Activated CD4-positive, CD25-positive, alpha-beta regulatory T cell treated with anti-CD3 and anti-CD28 coated beads, Interleukin-2, amount 50 U/mL, for 16 hours (primary cell): Measurements from ENCODE around the gene ALG11.

Experiments used
- DNase-seq: peaks from one replicate; pipeline ENCODE4 v3.0.0-alpha.2; 2020; ENCODE audit warnings: low read depth, low spot score

Gene ALG11

GRCh38 chr13:51997186-51997585 is 15.0 kb upstream of the ALG11 start:
- no peak for DNase-seq

- DNase-seq: no peak
Measured at GRCh38 chr13:51997641-51998330, 14.4 kb upstream of the ALG11 start.

DNA sequence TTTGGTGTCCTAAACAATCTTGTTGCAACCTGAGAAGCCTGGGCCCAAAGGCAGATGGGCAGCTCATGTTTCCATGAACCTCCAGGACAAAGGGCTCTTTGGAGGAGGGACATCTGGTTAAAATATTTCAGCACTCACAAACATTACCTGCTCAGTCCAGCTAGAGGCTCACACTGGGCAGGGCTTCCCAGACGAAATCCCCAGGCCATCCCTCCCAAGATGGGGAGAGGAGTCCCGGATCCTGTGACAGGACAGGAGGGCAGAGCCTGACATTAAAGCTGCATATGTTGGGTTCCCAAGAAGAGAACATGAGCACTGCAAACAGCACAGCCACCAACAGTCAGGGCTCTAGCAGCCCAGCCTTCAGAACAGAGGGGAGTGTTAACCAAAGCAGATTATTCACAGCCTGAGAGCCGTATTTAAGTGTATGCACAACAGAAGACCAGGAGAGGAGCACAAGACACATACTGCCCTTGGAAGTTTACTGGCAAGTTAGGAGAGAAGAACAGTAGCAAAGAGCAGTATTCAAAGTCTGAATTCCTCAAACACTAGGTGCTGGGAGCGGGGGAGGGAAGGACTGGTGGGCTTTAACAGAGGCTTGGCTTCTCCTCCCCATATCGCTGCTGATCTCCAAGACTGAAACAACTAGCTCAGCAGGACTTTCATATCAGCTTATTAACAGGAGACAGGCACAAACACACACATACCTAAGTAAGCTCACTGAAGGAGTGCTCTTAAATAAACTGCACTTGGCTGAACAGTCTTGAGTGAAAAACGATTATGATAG is 13.3 kb upstream of the ALG11 start:
- no peak for DNase-seq

DNA sequence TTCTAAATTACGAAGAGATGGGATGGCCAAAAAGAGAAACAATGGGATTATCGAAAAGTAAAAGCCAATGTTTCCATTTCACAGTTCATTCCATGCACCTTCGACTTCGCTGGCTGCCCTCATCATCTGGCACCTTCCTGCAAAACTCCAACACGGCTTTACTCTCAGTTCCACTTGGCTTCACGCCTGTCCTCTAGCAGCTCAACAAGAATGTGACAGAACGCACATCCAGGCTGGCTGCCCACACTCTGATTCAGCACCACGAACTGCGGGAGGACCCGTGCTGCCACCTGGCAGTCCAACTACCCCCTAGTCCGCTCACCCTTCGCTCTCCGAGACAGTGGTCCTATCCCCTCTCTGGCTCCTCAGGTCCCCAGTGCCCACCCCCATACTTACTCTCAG is 12.7 kb upstream of the ALG11 start:
- DNase-seq: no peak

GRCh38 chr13:51999921-52000320 is 12.3 kb upstream of the ALG11 start:
- DNase-seq: no peak

DNA sequence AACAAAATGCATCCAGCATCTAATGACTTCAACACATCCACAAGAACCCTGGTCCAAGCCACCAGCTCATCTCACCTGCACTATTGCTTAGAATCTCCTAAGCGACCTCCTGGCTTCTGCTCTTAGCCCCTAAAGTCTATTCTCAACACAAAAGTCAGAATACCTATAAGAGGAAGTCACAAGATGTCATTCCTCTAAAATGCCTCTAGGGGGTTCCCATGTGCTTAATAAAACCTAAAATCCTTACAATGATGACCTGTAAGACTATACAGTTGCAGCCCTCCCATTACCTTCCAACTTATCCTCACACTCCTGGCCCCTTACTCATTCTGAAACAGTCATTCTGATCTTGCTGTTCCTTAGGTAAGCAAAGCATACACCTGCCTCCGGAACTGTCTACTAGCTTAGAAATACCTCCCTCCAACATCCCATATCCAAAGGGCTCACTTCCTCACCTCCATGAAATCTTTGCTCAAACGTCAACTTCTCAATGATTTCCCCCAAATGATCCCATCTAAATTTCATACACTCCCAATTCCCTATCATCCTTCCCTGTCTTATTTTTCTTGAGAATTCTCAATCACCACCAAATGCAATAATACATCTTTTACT is 11.0 kb upstream of the ALG11 start:
- DNase-seq: no peak

GRCh38 chr13:52002361-52002760 is 9.8 kb upstream of the ALG11 start:
- no peak for DNase-seq

GRCh38 chr13:52003541-52003940 is 8.7 kb upstream of the ALG11 start:
- no peak for DNase-seq

GRCh38 chr13:52004511-52005170 is 7.6 kb upstream of the ALG11 start:
- DNase-seq: no peak

DNA sequence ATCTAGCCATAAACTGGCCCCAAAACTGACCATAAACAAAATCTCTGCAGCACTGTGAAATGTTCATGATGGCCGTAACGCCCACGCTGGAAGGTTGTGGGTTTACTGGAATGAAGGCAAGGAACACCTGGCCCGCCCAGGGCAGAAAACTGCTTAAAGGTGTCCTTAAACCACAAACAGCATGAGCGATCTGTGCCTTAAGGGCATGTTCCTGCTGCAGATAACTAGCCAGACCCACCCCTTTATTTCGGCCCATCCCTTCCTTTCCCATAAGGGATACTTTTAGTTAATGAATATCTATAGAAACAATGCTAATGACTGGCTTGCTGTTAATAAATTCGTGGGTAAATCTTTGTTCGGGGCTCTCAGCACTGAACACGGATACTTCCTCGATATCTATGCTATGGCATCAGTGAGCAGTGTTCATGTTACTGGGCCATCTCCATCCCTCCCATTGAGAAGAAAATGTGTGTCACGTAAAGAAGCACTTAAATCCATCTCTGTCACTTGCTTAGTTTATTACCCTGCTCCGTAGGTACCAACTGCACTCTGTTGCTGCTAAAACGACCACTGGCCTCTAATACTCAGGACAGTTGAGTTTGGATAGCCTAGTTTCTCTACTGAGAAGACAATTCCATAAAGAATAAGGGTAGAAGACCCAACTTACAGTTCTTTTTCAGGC is 6.2 kb upstream of the ALG11 start:
- DNase-seq: no peak

DNA sequence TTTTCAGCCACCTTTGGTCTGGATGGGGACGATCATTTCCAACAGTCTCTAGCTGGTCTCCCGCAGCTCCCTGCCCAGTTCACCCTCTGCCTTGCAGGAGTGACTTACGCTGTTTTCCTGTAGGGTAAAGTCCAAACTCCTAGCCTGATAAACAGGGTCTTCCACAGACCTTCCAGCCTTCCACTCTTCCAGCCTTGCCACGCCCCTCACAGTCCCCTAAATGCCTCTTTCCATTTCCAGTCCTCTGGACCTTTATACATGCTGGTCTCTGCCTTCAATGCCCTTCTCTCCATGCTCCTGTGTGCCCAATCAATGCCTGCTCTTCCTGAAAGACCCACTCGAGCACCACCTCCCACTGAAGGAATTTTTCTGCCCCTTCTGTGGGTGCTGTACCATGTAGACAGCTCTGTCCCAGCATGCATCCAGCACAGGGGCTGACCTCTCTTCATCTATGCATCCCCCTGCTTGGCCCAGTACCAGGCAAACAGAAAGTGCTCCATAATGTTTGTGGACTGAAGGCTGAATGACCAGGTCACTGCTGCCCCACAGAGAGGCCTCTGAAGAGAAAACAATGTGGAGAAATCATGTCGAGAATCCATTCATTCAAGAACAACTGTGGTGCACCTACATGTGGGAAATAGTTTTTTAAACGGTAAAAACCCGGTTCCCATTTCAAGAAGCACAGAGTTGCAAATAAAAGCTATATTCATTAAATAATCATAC is 5.5 kb upstream of the ALG11 start:
- DNase-seq: no peak

DNA sequence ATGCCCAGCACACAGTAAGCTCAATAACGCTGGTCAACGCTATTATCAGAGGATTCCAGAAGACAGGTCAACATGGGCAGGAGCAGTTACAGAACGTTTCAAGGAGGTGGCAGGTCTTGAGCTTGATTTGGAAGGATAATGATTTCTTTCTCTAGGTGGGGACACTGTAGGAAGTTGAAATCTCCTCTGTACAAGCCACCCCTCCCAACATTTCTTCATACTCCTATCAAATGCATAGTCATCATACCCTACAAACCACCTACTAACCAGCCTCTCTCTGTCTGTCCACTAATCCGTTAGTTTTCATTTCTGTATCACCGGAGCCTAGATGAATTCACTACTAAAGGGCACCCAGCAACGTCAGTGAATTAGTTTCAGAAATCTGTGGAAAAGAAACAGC is 2.3 kb upstream of the ALG11 start:
- DNase-seq: no peak

DNA sequence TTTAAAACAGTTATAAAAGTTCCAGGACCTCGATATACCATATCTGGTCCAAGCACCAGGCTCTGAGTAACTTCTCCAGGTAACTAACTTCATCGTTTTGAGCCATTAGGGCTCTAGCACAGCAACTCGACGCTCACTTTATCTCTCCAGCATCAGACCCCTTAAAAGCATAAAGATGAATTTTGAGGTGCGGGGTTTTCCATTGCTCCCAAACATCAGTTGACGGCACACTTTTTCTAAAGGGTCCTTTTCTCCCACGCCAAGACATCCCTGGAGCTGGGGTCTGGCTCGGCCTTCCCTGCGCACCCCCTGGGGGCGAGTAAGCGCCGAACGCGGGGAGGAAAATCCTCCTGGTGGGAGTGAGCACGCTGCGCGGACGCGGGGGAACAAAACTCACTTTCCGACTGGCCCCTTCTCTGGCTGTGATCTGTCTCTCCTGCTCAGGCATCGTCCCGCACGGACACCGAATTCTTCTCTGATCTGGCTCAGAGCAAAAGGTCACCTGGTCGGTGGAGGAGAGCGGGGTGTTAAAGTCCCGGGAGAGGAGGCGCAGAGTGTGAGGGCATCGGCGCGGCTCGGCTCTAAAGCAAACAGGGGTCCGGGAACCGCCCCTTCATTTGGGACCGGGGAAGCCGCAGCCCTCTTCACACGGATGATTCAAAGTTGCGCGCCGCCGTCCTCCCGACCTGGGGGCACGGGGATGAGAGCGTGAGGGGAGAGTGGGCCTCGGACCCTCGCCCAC is 1.1 kb upstream of the ALG11 start, which contains the start of gene ATP7B:
ATP7B (minus strand) TSS at position 561 of the 742 bp plus-strand sequence; CDS start at position 448, 113 bp downstream.
- no peak for DNase-seq

DNA sequence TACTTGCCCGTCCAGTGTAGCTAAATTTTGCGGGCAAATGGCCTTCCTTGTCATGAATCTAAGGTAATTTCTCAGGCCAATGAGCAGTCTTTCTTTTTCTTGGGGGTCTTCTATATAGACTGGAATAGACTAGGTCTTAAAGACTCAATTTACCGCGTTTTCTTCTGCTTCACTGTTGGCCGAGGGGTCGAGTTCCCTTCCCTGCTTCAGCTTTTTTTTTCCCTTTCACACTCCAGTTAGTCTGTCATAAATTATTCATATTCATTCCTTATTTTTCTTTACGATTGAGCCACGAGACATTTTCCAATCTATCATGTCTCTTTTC is 276 bp downstream of the ALG11 start:
- no peak for DNase-seq

GRCh38 chr13:52016296-52016695 is 4.1 kb downstream of the ALG11 start:
- DNase-seq: no peak

DNA sequence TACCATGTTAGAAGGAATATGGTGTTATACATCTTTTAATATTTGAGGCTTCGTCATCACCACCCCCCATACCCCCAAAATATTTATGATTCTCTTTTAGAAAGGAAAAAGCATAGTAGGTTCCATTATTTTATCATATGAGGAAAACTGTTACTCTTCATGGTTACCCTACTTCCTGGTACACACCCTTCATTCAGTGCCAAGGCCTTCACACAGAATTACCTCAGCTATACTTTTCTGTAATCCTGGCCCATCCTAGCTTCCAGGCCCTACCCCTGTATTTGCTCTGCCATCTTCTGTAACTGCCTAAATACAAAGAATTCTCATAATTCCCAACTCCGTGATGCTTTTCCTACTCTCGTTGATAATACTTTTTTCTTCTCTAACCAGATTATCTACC is 8.0 kb downstream of the ALG11 start:
- no peak for DNase-seq

- no peak for DNase-seq
Measured at GRCh38 chr13:52022356-52022755, 10.2 kb downstream of the ALG11 start.

- DNase-seq: no peak
Measured at GRCh38 chr13:52024481-52024880, 12.3 kb downstream of the ALG11 start, which contains the start of gene UTP14C. Gene UTP14C (plus strand): TSS chr13:52024691. CDS start chr13:52028805, 4,114 bp downstream.

GRCh38 chr13:52025475-52026245 is 13.5 kb downstream of the ALG11 start:
- DNase-seq: no peak

DNA sequence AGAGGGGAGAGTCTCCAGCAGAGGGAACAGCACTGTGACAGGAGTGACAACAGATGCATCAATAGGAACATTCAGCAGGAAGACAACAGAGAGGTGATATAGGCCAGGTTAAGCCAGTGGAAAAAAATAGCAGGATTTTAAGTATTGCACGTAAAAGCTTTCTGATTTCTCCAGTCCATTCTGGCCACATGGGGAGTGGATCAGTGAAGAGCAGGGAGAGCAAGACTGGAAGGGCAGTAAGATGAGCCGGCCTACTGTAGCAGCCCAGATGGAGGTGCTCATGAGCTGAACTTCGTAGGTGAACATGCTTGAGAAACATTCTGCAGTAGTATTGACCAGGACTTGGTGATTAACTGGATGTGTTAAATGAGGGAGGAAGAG is 14.0 kb downstream of the ALG11 start:
- no peak for DNase-seq
